KMS-11 (cell line): ENCODE results near the gene CACNB1.

Experiments used
- H2AFZ ChIP-seq: fragments of 200-600 bp; sonication (generic); 2 replicates; pipeline ENCODE4 v1.6.1; 2016; ENCODE audit warnings: antibody characterized with exemption, mixed run types, low read depth
- H3K27ac ChIP-seq: fragments of 200-600 bp; sonication (generic); 2 replicates; pipeline ENCODE4 v1.6.1; 2016; ENCODE audit warnings: mild to moderate bottlenecking, mixed run types
- H3K27me3 ChIP-seq: fragments of 200-600 bp; sonication (generic); 2 replicates; pipeline ENCODE4 v1.6.1; 2017; ENCODE audit warnings: mild to moderate bottlenecking, low read depth, mixed run types, moderate library complexity; ENCODE audit not compliant: insufficient read depth
- H3K36me3 ChIP-seq: fragments of 200-600 bp; sonication (generic); 2 replicates; pipeline ENCODE4 v1.6.1; 2017; ENCODE audit warnings: mild to moderate bottlenecking, mixed run types; ENCODE audit not compliant: insufficient read depth
- H3K4me1 ChIP-seq: fragments of 200-600 bp; sonication (generic); 2 replicates; pipeline ENCODE4 v1.6.1; 2016; ENCODE audit warnings: mild to moderate bottlenecking, low read depth, mixed run types; ENCODE audit not compliant: poor library complexity, severe bottlenecking
- H3K4me2 ChIP-seq: fragments of 200-600 bp; sonication (generic); 2 replicates; pipeline ENCODE4 v1.7.0; 2016; ENCODE audit warnings: mild to moderate bottlenecking, mixed run types
- H3K4me3 ChIP-seq: fragments of 200-600 bp; sonication (generic); IDR thresholded peaks from 2 replicates; pipeline ENCODE4 v1.6.1; 2017; ENCODE audit warnings: low read depth, low read length, mixed read lengths; ENCODE audit not compliant: insufficient read depth
- H3K79me2 ChIP-seq: fragments of 200-600 bp; sonication (generic); 2 replicates; pipeline ENCODE4 v1.6.1; 2016; ENCODE audit warnings: low read depth, mixed run types; ENCODE audit not compliant: insufficient read depth
- H3K9ac ChIP-seq: fragments of 200-600 bp; sonication (generic); 2 replicates; pipeline ENCODE4 v1.6.1; 2016; ENCODE audit warnings: mild to moderate bottlenecking, mixed run types
- H4K20me1 ChIP-seq: fragments of 200-600 bp; sonication (generic); 2 replicates; pipeline ENCODE4 v1.6.1; 2016; ENCODE audit warnings: mild to moderate bottlenecking, mixed run types; ENCODE audit not compliant: insufficient read depth
- CTCF ChIP-seq: fragments of 200-600 bp; sonication (generic); conservative IDR thresholded peaks from 2 replicates; pipeline ENCODE4 v1.6.1; 2017; ENCODE audit warnings: low read depth, mild to moderate bottlenecking, antibody characterized with exemption, low read length, moderate library complexity, mixed read lengths

CACNB1 gene

GRCh38 chr17:39237586-39237985 is 40.1 kb upstream of the CACNB1 start:
- Histone ChIP-seq H3K36me3 (no peaks in the 10 kb centered on the region), H2AFZ (no peak overlapping the region; the same call in 1 of the 2 replicates), H3K9ac (no peak overlapping the region), H3K79me2 (no peaks in the 10 kb centered on the region), H3K27ac (no peak overlapping the region), H4K20me1 (no peaks in the 10 kb centered on the region), H3K4me2 (no peak overlapping the region), H3K27me3 (no peaks in the 10 kb centered on the region), H3K4me1 (peaks cover 31% of the 10 kb centered on the region), H3K4me3 (no peak overlapping the region)
- no peak for TF ChIP-seq CTCF

GRCh38 chr17:39236981-39237441 is 39.5 kb upstream of the CACNB1 start:
- no peaks in the 10 kb centered on the region for H3K79me2 ChIP-seq
- TF ChIP-seq CTCF: no peak
- H3K4me1 ChIP-seq: peaks cover 31% of the 10 kb centered on the region
- H3K4me3 ChIP-seq: no peak overlapping the region
- H3K36me3 ChIP-seq: no peaks in the 10 kb centered on the region
- no peak overlapping the region for H3K9ac ChIP-seq
- no peaks in the 10 kb centered on the region for H3K27me3 ChIP-seq
- no peaks in the 10 kb centered on the region for H4K20me1 ChIP-seq
- no peak overlapping the region for H2AFZ ChIP-seq
- H3K27ac ChIP-seq: no peak overlapping the region
- no peak overlapping the region for H3K4me2 ChIP-seq

GRCh38 chr17:39236450-39236927 is 39.0 kb upstream of the CACNB1 start:
- no peak overlapping the region for H3K4me3 ChIP-seq
- no peak overlapping the region for H3K4me2 ChIP-seq
- no peaks in the 10 kb centered on the region for H3K36me3 ChIP-seq
- no peak overlapping the region for H3K27ac ChIP-seq
- H4K20me1 ChIP-seq: no peaks in the 10 kb centered on the region
- no peak overlapping the region for H2AFZ ChIP-seq
- no peaks in the 10 kb centered on the region for H3K79me2 ChIP-seq
- H3K9ac ChIP-seq: no peak overlapping the region
- H3K4me1 ChIP-seq: peaks cover 36% of the 10 kb centered on the region
- no peak for TF ChIP-seq CTCF
- no peaks in the 10 kb centered on the region for H3K27me3 ChIP-seq

GRCh38 chr17:39235555-39236449 is 38.3 kb upstream of the CACNB1 start:
- Histone ChIP-seq H4K20me1 (no peaks in the 10 kb centered on the region), H3K27ac (no peak overlapping the region), H3K36me3 (no peaks in the 10 kb centered on the region), H2AFZ (no peak overlapping the region), H3K4me2 (no peak overlapping the region), H3K27me3 (no peaks in the 10 kb centered on the region), H3K79me2 (no peaks in the 10 kb centered on the region), H3K4me3 (no peak overlapping the region), H3K9ac (no peak overlapping the region), H3K4me1 (peaks cover 37% of the 10 kb centered on the region)
- TF ChIP-seq CTCF: peak; percentile 94
